DMS153 treated with DMSO at 0.1 percent for 48 hours (cell line): ENCODE data around the gene PCDHB6.
"Not testable (repeated sequence)": the region's sequence is repeated elsewhere in the genome, so short reads cannot be mapped to it uniquely, and the experiment has no call there.

Experiments
- DNase-seq: peaks from one replicate; lab custom pipeline; 2025; ENCODE audit not compliant: unreplicated experiment; lab: John Stamatoyannopoulos, UW

PCDHB6 gene

GRCh38 chr5:141157901-141158300 lies 8.0 kb downstream of the PCDHB6 start:
- not testable (repeated sequence) for DNase-seq

- no peak for DNase-seq
Measured at GRCh38 chr5:141172381-141173204, 22.7 kb downstream of the PCDHB6 start, which contains the start of gene PCDHB7. PCDHB7 (plus strand) TSS chr5:141172644; CDS start chr5:141172836, 192 bp downstream.

- not testable (repeated sequence) for DNase-seq
Measured at GRCh38 chr5:141174291-141175104, 24.6 kb downstream of the PCDHB6 start.

GRCh38 chr5:141175933-141176332 lies 26.1 kb downstream of the PCDHB6 start:
- no peak for DNase-seq

- not testable (repeated sequence) for DNase-seq
Measured at GRCh38 chr5:141177577-141178191, 27.8 kb downstream of the PCDHB6 start, which contains the start of gene PCDHB8. PCDHB8 (plus strand) TSS chr5:141177790; CDS start chr5:141178035, 245 bp downstream.

- DNase-seq: not testable (repeated sequence)
Measured at GRCh38 chr5:141179371-141179770, 29.5 kb downstream of the PCDHB6 start.

- not testable (repeated sequence) for DNase-seq
Measured at GRCh38 chr5:141179876-141180275, 30.0 kb downstream of the PCDHB6 start.

- no peak for DNase-seq
Measured at GRCh38 chr5:141180313-141180712, 30.5 kb downstream of the PCDHB6 start.

- no peak for DNase-seq
Measured at GRCh38 chr5:141182248-141182647, 32.4 kb downstream of the PCDHB6 start, which contains the start of gene PCDHB16. PCDHB16 (plus strand) TSS chr5:141182387; CDS start chr5:141182560, 173 bp downstream.

- DNase-seq: not testable (repeated sequence)
Measured at GRCh38 chr5:141184117-141184855, 34.4 kb downstream of the PCDHB6 start.

GRCh38 chr5:141186897-141187512 lies 37.1 kb downstream of the PCDHB6 start, which contains the start of gene PCDHB9:
PCDHB9 (plus strand) TSS chr5:141187161; CDS start chr5:141187319, 158 bp downstream.
- no peak for DNase-seq

GRCh38 chr5:141188682-141189081 lies 38.8 kb downstream of the PCDHB6 start:
- DNase-seq: not testable (repeated sequence)

GRCh38 chr5:141189131-141189530 lies 39.3 kb downstream of the PCDHB6 start:
- DNase-seq: not testable (repeated sequence)

- DNase-seq: no peak
Measured at GRCh38 chr5:141192110-141192725, 42.4 kb downstream of the PCDHB6 start, which contains the start of gene PCDHB10. PCDHB10 (plus strand) TSS chr5:141192353; CDS start chr5:141192553, 200 bp downstream.

GRCh38 chr5:141194332-141194731 lies 44.5 kb downstream of the PCDHB6 start:
- DNase-seq: not testable (repeated sequence)

GRCh38 chr5:141196363-141196762 lies 46.5 kb downstream of the PCDHB6 start:
- DNase-seq: no peak

- DNase-seq: no peak
Measured at GRCh38 chr5:141199359-141200235, 49.7 kb downstream of the PCDHB6 start, which contains the start of gene PCDHB11. PCDHB11 (plus strand) TSS chr5:141199627; CDS start chr5:141199775, 148 bp downstream.

- not testable (repeated sequence) for DNase-seq
Measured at GRCh38 chr5:141201126-141201525, 51.3 kb downstream of the PCDHB6 start.
